Hepatocyte (in vitro differentiated cells): ENCODE measurements around the gene CD37.

Experiments
- EZH2 ChIP-seq: fragments of 200-600 bp; sonication (generic); IDR thresholded peaks from 2 replicates; pipeline ENCODE4 v1.6.1; 2016; ENCODE audit warnings: antibody characterized with exemption, mild to moderate bottlenecking, borderline replicate concordance
- EZH2phosphoT487 ChIP-seq: fragments of 200-600 bp; sonication (generic); IDR thresholded peaks from one replicate; pipeline ENCODE4 v1.6.1; 2018; ENCODE audit warnings: antibody characterized with exemption, mild to moderate bottlenecking, low read depth, moderate library complexity; ENCODE audit not compliant: unreplicated experiment, severe bottlenecking
- TF ChIP-seq, protein P1 (sequence below): fragments of 200-600 bp; sonication (generic); IDR thresholded peaks from 2 replicates; pipeline ENCODE4 v1.5.1; 2016; ENCODE audit warnings: antibody characterized with exemption, mild to moderate bottlenecking; ENCODE audit not compliant: poor library complexity

DNA sequence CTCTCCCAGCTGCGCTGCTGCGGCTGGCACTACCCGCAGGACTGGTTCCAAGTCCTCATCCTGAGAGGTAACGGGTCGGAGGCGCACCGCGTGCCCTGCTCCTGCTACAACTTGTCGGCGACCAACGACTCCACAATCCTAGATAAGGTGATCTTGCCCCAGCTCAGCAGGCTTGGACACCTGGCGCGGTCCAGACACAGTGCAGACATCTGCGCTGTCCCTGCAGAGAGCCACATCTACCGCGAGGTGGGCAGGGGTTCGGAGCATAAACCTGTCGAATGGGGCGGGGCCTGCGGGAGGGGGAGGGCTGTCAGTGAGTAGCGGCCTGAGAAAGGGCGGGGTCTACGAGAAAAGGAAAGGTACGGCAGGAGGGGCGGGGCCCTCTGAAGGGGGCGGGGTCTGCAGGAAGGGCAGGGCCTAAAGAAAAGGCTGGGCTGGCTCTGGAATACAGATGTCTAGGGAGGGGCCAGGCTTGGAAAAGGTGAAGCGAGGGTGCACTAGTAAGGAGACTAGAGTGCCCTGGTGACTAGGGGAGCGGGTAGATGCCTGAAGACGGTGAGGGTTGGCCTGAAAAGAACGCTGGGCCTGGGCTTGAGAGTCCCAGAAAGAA lies 3.6 kb downstream of the CD37 start:
- TF ChIP-seq, protein P1, sequence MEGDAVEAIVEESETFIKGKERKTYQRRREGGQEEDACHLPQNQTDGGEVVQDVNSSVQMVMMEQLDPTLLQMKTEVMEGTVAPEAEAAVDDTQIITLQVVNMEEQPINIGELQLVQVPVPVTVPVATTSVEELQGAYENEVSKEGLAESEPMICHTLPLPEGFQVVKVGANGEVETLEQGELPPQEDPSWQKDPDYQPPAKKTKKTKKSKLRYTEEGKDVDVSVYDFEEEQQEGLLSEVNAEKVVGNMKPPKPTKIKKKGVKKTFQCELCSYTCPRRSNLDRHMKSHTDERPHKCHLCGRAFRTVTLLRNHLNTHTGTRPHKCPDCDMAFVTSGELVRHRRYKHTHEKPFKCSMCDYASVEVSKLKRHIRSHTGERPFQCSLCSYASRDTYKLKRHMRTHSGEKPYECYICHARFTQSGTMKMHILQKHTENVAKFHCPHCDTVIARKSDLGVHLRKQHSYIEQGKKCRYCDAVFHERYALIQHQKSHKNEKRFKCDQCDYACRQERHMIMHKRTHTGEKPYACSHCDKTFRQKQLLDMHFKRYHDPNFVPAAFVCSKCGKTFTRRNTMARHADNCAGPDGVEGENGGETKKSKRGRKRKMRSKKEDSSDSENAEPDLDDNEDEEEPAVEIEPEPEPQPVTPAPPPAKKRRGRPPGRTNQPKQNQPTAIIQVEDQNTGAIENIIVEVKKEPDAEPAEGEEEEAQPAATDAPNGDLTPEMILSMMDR, result no peak
- TF ChIP-seq EZH2phosphoT487 (no peak), EZH2 (no peak)
